NCI-H1105 treated with DMSO at 0.1 percent for 48 hours (cell line): Measurements from ENCODE around the gene IL1RL2.

Source experiments
- DNase-seq: peaks from one replicate; lab custom pipeline; 2025; lab: John Stamatoyannopoulos, UW

The IL1RL2 gene

DNA sequence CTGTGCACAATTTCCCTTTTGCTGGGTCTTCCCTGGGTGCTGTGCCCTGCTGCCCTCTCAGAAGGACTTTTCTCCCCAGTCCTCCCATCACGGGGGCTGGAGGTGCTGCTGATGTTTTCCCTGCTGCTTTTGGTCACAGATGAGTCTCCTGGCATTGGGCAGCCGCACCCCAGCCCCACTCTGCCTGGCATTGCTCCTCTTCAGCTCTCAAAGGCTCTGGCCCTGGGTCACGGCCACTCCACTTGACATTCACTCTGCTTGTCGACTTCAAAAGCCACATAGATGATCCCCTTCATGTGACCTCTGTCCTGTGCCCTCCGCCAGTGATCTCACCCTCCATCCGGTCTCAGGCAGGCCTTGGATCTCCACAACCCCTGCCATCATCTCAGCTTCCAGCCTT is 81.0 kb downstream of the IL1RL2 start:
- DNase-seq, result no peak

DNA sequence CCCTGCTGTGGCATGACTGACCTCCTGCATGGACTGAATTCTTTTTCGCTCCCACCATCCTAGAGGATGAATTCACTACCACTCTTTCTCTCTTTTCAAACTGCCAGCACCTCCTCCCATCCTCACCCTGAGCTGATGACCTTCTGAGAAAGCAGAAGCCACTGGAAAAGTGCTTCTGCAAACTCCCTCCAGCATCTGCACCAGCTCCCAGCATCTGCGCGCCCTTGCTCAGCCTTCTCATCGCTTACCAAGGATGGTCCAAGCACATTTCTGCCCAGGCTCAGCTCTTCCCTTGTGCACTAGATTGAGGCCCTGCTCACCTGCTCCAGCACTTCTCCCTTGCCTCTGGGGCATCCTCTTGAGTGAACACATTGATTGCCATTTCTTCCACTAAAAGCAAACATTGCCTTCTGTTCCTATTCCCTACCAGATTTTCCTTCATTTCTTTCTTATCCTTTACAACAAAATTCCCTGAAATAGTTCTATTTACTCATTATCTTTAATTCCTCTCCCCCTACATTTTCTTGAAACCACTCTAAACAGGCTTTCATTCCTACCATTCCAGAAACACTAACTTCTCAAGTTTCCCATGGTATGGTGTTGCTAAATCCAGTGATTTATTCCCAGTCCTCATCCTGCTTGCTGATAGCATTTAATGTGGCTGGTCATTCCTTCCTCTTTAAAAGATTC is 81.8 kb downstream of the IL1RL2 start:
- no peak for DNase-seq

DNA sequence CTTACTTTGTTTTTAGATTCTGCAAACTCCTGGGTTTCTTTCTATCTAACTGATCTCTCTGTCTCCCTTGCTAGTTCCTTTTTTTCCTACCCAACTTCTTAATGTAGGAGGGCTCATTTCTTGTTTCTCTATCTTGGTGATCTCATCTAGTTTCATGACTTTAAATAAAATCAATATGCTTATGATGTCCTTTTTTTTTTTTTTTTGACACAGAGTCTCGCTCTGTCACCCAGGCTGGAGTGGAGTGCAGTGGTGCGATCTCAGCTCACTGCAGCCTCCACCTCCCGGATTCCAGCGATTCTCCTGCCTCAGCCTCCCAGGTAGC is 82.3 kb downstream of the IL1RL2 start:
- DNase-seq, result no peak

DNA sequence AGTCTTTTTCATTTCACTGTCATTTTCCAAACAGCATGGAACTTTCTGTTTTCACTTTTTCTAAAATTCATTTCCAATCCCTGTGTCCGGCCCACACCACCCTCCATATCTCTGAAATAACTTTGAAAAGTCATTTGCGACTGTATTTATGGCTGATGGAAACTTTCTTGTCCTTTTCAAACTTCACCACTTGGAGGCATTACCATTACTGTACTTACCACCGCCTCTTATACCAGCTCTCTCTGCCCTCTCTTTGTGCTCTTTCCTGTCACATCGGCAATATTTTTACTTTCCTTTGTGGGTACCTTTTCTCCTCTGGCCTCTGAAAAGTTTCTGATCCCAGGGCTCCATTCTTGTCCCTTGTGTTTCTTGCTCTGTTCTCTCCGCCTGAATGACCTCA is 85.0 kb downstream of the IL1RL2 start:
- DNase-seq, result no peak

DNA sequence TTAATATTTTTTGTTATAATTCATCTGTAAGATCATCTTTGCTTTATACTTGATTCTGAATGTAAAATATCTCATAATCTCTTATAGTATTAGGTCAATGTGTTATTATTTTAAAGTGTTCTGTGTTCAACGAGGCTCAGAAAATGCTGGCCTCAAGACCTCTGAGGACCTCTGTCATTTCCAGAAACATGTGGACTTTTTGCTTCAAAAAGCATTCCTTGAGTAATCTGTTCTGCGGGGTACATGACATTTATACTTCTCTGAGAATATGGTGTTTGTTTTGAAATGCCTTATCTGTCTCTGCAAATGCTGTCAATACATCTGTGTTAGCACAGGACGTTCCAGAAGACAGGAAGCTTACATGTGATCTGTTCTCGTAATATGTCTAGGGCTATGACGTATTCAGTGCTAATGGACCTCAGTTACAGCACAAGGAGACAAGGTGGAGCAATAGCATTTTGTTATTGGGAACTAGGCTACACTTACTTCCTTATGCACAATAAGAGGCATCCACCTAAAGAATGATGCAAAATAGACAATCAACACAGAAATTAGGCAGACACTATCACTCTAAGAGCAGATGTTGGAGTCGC is 86.9 kb downstream of the IL1RL2 start:
- DNase-seq, result no peak

DNA sequence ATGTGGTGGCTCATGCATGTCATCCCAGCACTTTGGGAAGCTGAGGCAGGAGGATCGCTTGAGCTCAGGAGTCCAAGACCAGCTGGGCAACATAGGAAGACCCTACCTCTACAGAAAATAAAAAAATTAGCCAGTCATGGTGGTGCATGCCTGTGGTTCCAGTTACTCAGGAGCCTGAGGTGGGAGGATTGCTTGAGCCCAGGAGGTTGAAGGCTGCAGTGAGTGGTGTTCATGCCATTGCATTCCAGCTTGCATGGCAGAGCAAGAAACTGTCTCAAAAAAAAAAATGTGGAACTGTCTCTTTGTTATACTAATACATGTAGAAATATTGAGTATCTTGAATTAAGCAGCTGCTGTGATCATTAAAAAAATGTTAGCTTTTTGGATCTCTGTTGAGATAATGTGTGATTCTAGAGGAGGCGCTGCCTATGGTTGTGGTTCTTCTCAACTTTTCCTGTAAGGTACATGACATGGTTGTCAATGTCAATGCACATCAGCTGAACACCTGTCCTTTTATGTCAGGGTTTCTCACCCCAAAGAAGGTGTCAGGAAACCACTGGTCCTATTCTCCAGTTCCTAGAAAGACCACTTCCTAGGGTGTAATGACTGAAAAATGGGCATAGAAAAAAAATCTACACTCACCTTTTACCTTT is 89.9 kb downstream of the IL1RL2 start:
- no peak for DNase-seq

DNA sequence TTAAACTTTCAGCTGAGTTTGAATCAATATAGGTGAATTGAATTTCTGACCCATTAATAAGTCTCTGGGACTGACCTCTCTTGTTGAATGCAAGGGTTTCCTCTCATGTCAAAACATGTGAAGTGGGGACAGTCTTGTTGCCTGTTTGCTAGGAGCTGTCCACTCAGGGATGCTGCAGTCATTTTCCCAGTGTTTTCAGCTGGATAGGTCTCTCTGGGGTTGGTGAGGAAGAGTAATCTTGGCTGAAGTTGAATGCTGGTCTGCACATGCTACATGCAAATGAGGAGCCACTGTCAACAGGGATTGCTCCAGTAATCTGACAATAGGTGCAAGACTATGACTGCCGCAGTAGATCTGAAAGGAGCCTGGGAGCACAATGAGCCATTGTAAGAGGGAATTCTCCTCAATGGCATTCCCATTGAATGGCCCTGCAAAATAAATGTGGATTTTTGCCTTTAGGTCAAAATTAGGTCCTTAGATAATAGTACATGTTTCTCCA is 90.4 kb downstream of the IL1RL2 start:
- no peak for DNase-seq

DNA sequence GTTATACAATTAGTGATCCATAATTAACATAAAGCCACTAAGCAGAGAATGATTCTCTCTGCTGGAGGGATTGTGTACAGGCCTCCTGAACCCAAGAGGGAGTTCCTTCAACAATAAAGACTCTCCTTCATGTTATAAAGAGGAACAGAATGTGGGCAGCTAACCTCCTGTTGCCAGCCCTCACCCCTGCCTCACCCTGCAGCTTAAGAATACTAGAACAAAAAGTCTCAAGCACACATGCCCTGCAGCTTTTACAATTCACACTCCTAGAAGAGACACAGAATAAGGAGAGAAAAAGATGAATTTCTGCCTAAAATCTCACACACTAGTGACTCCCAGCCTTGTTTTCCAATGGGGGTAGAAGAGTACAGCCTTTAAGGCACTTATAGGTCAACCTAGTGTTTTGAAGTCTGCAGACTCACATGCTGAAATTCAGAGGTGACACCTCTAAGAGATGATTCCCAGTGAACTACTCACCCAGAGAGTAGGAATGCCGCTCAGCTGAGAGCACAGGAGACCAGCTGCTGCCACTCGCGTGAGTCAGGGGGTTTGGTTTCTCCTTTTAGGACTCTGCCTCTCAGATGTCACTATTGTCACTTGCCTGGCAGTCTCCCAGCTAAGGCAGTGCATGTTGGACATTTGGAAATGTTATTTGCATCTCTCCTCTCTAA is 92.0 kb downstream of the IL1RL2 start:
- DNase-seq, result no peak

DNA sequence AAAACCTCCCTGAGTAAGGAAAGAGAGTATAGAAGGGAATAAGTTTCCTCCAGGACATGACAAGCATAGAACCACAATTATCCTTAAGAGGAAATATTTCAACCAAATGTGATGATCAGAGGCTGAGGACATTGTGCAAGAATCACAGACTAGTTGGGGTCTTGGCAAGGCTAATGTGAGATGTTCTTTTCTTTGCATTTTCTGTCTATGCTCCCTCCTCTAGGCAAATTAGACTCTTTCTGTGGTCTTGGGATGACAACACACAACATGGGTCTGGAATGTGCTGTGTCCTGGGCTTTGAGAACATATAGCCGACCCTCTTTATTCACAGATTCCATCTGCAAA is 92.5 kb downstream of the IL1RL2 start:
- DNase-seq, result no peak

DNA sequence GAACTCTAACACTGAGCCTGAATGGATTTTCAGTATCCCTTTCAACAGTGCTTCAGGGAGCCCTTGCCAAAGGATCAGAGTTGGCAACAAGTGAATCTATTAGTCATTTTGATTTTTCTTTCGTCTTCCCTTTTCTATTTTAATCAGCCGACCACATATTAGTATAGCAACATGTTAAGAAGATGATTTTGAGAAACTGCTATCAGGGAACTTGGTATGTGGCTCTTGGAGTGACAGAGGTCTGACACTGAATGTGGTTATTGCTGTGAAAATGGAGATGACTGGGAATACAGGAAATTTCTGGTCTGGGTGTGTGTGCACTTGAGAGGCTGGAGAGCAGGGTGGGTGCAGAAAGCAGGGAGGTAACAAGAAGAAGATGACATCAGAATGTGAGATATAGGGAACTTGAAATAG is 95.9 kb downstream of the IL1RL2 start:
- no peak for DNase-seq

DNA sequence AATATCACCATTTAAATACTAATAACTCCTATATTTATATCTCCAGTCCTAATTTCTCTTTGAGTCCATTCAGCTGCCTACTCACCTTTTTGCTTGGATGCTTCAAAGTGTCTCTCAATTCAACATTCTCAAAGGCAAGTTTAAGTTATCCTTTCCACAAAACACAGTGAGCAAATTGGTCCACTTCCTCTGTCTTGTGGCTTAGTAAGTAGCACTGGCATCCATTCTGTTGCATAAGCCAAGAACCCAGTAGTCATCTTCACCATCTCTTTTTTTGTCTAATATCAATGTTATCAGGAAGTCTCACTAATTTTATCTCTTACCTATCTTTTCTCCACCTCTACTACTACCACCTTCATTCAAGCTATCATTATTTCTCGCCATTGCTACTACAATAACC is 97.2 kb downstream of the IL1RL2 start:
- DNase-seq, result no peak

DNA sequence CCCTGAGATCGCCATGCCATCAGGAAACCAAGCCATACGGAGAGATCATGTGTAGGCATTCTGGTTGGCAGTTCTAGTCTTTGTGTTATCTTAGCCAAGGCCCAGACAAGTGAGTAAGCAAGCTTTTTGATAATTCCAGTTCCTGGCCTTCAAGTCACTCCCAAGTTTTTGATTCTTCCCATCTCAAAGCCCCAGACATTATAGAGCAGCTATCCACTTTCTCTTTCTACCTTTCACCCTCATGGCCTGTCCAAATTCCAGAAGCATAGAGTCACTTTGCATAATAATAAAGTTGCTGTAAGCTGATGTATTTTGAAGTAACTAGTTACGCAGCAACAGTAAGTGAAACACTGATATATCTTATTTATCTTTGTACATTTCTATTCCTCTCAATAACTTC is 97.8 kb downstream of the IL1RL2 start:
- no peak for DNase-seq

DNA sequence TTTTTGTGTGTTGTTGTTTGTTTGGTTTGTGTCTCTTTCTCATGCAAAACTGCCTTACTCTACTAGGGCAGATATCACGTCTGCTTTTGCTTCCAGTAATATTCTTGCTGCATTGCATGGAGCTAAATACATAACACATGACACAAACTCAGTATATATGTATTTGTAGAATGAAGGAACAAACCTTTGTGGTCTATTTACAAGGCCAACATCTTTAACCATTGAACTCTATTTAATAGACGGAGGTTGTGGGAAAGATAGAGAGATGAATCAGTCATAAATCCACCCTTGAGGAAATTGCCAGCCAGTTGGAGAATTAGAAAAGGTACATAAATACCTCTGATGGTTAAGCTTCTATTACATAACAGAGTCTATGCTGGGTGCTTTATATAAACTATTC is 98.5 kb downstream of the IL1RL2 start:
- no peak for DNase-seq

DNA sequence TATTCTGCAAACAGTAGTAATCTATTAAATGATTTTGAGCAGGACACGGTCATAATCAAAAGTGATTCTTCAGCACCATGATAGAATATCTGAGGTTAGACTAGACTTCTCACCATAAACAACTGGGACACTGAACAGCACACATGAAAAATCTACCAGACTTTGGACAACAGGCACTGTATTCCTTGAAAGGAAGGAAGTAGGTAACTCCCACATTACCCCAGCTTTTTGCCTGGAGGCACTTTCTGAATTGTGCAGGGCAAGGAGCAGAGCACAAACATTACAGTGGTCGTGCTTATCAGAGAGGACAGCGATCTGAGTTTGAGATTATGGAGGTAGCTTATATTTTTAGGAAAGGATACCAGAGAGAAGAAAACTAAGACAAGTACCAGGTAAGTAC is 99.2 kb downstream of the IL1RL2 start:
- no peak for DNase-seq

DNA sequence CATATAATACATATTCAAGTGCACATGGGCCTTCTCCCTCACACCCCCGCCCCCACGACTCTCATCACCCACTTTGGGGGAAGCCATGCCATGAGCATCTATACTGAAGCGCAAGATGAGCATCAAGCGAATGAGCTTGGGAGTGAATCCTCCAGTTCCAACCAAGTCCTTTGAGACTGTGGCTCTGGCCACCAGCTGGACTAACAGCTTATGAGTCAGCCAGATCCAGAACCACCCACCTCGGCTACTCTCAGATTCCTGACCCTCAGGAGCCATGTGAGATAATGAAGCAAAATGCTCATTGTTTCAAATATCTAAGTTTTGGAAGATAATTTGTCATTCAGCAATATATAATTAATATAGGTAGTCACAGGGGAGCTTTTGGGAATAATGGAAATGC is 102.3 kb downstream of the IL1RL2 start:
- DNase-seq, result no peak
